ENCODE measurements around the gene PCNT. TPM values are rescaled to one million over a fixed set of nuclear protein-coding genes. Genes with fewer than 3 reads are reported as not detected.

The PCNT gene
- total RNA-seq, 4 donors from 2014 or later = 6.2 to 29.7 (median 17.1) TPM

DNA sequence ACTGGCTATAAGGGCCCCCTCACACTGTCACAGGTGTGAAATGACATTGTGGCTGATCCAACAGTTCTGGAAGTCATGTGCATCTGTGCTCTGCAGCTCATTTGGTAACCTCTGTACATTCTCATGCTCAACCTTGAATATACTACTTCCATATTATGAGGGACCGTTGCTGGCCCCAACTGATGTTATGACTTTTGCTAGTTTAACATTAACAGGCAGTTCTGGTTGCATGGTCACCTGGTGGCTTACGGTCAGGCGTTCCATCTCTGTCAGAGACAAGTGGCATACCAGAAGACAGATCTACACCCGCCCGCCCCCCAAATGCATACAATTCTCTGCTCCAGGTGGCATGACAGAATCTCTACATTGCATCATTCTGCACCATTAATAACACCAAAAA, 128.8 kb downstream of the PCNT start:
- Histone ChIP-seq H3K27me3 (no peaks in the 10 kb centered on the region), H3K9me3 (no peaks in the 10 kb centered on the region), H3K27ac (no peak overlapping the region), H3K4me3 (no peak overlapping the region), H3K4me1 (no peaks in the 10 kb centered on the region), H3K36me3 (no peaks in the 10 kb centered on the region)
- no peak for DNase-seq
- intact Hi-C loops (cut with DNase I; ENCODE audit: low total_unique reads) = no loop called here
- TF ChIP-seq POLR2A (IDR thresholded peaks at IDR 0.05) = no peak
- TF ChIP-seq, protein P1, sequence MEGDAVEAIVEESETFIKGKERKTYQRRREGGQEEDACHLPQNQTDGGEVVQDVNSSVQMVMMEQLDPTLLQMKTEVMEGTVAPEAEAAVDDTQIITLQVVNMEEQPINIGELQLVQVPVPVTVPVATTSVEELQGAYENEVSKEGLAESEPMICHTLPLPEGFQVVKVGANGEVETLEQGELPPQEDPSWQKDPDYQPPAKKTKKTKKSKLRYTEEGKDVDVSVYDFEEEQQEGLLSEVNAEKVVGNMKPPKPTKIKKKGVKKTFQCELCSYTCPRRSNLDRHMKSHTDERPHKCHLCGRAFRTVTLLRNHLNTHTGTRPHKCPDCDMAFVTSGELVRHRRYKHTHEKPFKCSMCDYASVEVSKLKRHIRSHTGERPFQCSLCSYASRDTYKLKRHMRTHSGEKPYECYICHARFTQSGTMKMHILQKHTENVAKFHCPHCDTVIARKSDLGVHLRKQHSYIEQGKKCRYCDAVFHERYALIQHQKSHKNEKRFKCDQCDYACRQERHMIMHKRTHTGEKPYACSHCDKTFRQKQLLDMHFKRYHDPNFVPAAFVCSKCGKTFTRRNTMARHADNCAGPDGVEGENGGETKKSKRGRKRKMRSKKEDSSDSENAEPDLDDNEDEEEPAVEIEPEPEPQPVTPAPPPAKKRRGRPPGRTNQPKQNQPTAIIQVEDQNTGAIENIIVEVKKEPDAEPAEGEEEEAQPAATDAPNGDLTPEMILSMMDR (IDR thresholded peaks at IDR 0.05) = no peak

DNA sequence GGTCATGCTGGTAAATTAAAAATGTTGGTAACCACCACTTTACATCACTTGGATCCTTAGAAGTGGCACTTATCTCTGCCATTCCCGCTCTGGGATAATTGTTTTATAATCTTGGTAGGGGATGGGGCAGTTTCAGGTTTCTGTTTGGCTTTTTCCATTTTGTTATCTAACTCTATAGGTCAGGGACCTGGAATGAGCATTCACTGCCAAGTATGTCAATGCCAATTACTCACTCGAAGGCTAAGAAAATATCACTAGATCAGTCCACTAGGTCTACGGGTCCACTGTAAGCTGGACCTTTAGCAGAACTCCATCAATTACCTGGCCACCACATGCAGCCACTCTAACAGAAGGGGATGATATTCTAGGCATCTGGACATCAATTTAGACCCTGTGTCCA, 130.2 kb downstream of the PCNT start:
- Histone ChIP-seq H3K9me3 (no peaks in the 10 kb centered on the region), H3K4me3 (no peak overlapping the region), H3K4me1 (no peaks in the 10 kb centered on the region), H3K27ac (no peak overlapping the region), H3K36me3 (no peaks in the 10 kb centered on the region), H3K27me3 (no peaks in the 10 kb centered on the region)
- TF ChIP-seq, protein P1 (IDR thresholded peaks at IDR 0.05) = no peak
- no peak for TF ChIP-seq POLR2A (IDR thresholded peaks at IDR 0.05)
- intact Hi-C loops (cut with DNase I; ENCODE audit: low total_unique reads) = no loop called here
- no peak for DNase-seq

DNA sequence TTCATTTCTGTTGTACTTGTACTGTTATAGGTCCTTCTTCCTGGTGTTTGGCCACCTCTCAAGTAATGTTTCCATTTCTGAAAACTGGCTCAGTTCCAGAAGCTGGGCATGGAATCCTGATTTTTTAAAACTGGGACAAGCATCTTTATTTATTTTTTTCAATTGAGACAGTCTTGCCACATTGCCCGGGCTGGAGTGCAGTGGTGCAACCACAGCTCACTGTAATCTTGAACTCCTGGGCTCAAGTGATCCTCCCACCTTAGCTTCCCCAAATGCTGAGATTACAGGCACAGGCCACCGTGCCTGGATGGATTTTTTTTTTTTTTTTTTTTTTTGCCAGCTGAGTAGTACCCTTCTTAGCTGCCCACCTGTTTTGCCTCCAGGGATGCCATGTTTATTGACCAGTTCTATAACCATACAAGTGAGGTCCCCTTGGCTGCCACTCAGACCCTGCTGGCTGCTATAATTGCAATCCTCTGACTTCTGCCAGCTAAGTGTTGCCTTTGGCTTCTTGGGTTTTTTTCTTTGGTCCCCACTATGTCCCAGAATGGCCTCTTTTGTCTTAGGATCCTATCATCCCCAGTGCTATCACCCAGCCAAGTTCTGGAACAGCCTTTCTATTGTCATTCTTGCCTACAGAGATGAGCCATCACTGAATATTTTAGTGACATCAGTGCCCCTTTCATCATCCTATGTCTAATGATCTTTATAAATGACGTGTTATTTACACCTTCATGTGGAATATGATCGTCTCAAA, 130.9 kb downstream of the PCNT start:
- Histone ChIP-seq H3K27me3 (no peaks in the 10 kb centered on the region), H3K4me1 (no peaks in the 10 kb centered on the region), H3K27ac (no peak overlapping the region), H3K9me3 (no peaks in the 10 kb centered on the region), H3K4me3 (no peak overlapping the region), H3K36me3 (no peaks in the 10 kb centered on the region)
- intact Hi-C loops (cut with DNase I; ENCODE audit: low total_unique reads) = no loop called here
- no peak for DNase-seq
- TF ChIP-seq POLR2A (IDR thresholded peaks at IDR 0.05) = no peak
- TF ChIP-seq, protein P1 (IDR thresholded peaks at IDR 0.05) = no peak

DNA sequence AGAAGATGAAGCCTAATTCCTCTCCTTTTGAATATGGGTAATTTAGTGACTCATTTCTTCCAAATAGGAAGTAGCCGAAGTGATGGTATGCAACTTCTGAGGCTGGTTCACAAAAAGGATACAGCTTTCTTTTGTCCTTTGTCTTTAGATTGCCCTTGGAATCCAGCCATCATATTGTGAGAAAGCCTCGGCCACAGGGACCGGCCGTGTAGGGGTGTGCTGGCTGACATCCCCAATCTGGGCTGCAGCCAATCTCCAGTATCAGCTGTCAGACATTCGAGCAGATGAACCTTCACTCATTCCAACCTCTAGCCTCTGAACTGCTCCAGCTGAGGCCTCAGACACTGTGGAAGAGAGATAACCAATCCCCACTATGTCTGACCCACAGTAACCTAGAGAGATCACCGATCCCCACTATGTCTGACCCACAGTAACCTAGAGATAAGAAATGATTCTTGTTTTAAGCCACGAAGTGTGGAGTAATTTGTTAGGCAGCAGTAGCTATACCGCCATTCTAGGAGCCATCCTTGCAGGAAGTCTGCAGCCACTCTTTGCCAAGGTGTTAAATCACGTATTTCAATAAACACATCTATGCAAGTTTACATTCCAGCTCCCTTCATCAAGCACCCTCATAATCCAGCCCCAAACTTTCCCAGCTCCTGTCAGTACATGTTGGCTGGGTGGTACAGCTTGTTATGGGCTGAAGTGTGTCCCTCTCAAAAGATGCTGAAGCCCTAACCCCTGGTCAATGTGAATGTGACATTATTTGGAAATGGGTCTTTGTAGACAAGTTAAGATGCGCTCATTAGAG, 131.8 kb downstream of the PCNT start:
- no peak overlapping the region for H3K4me3 ChIP-seq
- H3K4me1 ChIP-seq = peaks cover 0 to 6% of the 10 kb centered on the region in 2 donors
- no peaks in the 10 kb centered on the region for H3K36me3 ChIP-seq
- intact Hi-C loops (cut with DNase I; ENCODE audit: low total_unique reads) = no loop called here
- no peaks in the 10 kb centered on the region for H3K9me3 ChIP-seq
- peak in 1 of 2 donors; percentile 27 for DNase-seq
- no peak overlapping the region for H3K27ac ChIP-seq
- H3K27me3 ChIP-seq = no peaks in the 10 kb centered on the region
- TF ChIP-seq, protein P1 (IDR thresholded peaks at IDR 0.05) = no peak
- no peak for TF ChIP-seq POLR2A (IDR thresholded peaks at IDR 0.05)

DNA sequence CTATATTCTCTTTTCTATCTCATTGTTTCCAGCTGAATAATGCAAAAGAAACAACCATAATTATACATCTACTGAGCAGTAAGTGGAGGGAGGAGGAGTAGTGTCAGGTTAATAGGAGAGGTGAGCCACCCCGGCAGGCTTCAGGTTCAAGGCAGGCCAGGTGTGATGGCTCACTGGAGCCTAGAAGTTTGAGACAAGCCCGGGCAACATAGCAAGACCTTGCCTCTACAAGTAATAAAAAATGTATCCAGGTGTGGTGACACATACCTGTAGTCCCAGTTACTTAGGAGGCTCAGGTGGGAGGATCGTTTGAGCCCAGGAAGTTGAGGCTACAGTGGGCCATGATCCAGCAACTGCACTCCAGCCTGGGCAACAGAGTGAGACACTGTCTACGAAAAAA, 132.8 kb downstream of the PCNT start:
- Histone ChIP-seq H3K27me3 (no peaks in the 10 kb centered on the region), H3K4me3 (no peak overlapping the region), H3K9me3 (no peaks in the 10 kb centered on the region), H3K27ac (no peak overlapping the region), H3K4me1 (peaks cover 0 to 6% of the 10 kb centered on the region in 2 donors), H3K36me3 (no peaks in the 10 kb centered on the region)
- no peak for DNase-seq
- intact Hi-C loops (cut with DNase I; ENCODE audit: low total_unique reads) = no loop called here
- no peak for TF ChIP-seq POLR2A (IDR thresholded peaks at IDR 0.05)
- TF ChIP-seq, protein P1 (IDR thresholded peaks at IDR 0.05) = no peak
